IPS-18c (cell line): Measurements from ENCODE around the gene NKPD1.

Source experiments
- H3K4me3 ChIP-seq: 2 replicates; pipeline ENCODE4 v1.7.0; 2013; ENCODE audit warnings: low read depth, mild to moderate bottlenecking, low read length, moderate library complexity; ENCODE audit not compliant: insufficient read depth
- H3K9me3 ChIP-seq: one replicate; pipeline ENCODE4 v1.6.1; 2013; ENCODE audit warnings: mild to moderate bottlenecking, low read length, moderate library complexity; ENCODE audit not compliant: control insufficient read depth, insufficient read depth

The NKPD1 gene

DNA sequence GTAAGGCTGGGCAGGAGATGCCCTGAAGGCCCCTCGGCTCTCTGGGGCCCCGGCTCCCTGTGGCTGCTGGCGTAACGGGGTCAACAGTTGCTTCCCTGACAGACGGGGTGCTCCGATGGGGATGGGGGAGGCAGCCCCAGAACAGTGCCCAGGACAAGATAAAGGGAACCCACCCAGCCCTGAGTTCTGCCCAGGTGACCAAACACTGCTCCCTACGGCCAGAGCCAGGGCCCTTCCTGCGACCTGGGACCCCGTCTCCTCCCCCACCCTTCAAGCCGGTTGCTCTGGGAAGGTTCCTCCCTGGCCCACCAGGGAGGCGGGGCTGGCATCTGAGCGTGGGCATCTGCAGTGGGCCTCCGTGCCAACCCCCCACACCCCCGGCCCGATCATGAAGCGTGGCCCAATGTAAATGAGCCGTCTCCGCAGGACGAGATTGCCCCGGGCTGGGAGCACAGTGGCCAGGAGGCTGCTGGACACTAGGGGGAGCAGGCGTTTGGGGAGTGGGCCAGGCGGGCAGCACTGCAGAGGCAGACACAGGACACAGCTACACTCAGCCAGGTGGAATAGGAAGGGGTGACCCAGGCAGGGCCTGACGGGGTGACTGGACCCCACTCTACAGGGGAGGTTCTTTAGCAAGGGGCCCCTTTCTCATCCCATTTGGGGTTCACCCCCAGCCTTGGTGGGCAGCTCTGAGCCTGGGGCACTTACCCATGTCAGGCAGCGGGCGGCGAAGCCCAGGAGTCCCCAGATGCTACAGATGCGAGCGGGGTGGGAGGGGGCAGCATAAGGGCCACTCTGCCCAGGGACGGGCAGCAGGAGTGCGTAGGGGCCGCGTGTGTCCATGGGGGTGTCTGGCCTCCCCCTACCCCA, 1.2 kb upstream of the NKPD1 start:
- H3K4me3 ChIP-seq, result no peak overlapping the region; the same call in 1 of the 2 replicates
- H3K9me3 ChIP-seq, result no peaks in the 10 kb centered on the region

DNA sequence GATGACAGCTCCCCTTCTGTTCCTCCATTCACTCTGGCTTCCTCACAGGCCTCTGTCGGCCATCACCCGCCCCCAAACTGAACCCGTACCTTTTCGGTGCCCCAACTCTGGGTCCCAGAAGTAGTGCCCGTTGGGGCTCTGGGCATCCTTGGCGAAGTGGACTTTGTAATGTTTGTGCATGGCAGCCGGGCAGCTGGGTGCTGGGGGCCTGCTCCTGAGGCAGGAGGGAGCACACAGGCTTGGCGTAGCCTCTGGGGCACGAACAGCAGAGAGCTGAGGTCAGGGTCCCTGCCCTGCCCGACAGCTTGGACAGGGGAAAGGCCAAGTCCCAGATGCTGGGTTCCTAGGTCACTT, 834 bp downstream of the NKPD1 start:
- no peak overlapping the region for H3K4me3 ChIP-seq
- no peaks in the 10 kb centered on the region for H3K9me3 ChIP-seq

DNA sequence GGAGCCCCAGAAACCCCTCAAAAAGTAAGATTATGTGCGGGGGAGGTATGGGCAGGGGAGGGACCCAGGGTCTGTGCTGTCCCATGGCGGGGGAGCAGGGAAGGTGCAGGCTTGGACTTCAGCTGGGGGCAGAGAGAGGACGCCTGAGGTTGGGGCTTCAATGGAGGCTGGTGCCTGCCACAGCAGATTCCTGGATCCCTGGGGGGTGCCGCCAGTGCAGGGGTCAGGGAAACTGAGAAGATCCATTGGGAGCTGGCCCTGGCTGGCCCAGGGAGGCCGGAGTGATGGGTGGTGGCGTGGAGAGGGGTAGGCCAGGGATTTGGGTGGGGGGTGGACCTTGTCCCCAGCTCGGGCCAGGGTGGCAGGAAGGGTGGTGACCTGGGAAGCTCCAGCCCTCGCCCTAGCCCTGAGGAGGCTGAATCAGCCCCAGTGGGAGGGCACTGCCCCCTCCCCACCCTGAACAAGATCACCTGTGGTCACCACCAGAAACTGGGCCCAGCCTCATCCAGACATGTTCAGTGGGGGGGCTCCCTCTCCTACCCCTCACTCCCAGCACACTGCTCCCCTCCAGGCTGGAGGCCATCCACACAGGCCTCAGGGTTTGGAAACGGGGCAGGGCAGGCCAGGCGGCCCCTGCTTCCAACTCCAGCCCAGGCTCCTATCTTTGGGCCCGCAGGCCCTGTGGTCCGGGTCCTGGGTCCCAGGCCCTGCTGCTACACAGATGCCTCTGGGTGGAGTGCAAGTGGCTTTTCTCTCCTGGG, 1.4 kb downstream of the NKPD1 start:
- H3K4me3 ChIP-seq, result no peak overlapping the region
- H3K9me3 ChIP-seq, result no peaks in the 10 kb centered on the region

DNA sequence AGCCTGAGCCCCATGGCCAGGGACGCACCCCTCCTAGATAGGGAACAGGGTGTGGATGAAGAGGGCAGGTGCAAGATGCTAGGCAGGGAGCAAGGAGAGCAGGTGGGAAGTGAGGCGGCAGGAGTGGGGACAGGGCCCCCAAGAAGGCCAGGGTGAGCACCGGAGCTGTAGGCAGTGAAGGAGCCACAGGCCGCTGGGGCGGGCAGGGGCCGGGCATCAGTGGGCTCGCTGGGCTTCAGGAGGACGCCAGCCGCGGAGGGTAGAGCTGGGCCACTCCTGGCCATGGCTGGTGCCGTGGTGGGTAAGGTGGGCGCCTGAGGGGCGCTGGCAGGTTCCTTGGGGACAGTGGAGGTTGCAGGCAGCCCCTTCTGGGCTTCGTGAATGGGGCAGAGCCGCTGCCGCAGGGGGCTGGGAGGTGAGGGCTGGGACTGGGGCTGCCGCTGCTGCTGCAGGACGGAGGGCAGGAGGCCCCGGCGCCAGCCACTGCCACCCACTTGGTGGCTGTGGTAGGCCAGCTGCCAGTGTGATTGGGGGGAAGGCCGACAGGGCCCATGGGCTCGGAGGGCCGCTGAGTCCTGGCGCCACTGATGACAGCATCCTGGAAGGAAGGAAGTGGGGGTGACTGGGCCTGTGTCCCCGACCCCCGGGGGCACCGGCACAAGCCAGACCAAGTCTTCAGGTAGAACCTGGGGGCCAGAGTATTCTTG, 2.1 kb downstream of the NKPD1 start:
- no peak overlapping the region for H3K4me3 ChIP-seq
- no peaks in the 10 kb centered on the region for H3K9me3 ChIP-seq

DNA sequence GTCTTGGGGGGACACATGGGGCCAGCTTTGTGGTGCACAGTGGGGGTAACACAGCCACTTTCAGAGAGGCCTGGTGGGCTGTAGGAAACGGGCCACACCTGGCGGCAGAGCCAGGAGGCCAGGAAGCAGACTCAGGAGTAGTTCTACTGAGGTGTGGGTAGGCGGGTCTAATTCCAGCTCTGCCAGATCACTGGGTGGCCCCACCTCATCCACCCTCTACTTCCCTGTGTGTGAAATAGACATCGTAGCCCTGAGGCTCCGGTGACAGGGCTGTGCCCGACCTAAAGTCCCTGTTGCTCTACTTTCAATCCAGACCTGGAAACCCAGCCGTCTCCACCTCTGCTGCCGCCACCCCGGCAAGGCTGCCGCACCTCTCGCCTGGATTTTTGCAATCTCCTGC, 4.0 kb downstream of the NKPD1 start:
- H3K4me3 ChIP-seq, result no peak overlapping the region
- H3K9me3 ChIP-seq, result no peaks in the 10 kb centered on the region

DNA sequence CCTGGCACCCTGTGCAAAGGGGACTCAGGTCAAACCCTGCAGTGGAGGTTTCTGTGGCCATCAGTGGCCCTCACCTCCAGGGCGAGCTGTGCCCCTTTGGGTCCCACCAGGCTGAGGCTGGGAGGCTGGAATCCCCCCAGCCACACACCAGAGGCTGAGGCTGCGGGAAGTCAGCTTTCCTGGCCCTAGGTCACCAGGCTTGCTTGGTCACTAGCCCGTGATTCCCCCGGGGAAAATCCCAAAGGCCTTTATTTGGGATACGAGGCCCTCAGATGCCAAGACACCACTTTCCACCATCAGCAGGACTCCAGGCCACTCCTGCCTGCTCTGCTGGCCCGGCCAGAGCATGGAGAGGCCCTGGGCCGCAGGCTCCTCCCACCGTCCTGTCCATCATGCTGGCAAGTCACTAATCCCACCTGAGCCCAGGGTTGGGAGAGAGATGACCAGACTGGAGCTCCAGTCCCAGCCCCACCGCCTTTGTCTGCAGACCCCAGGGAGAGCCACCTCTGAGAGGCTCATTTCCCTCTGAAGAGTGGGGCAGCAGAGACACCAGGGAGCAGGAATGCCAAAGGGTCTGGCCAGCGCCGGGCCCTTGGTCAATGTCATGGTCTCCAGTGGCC, 4.7 kb downstream of the NKPD1 start:
- Histone ChIP-seq H3K4me3 (no peak overlapping the region), H3K9me3 (no peaks in the 10 kb centered on the region)

DNA sequence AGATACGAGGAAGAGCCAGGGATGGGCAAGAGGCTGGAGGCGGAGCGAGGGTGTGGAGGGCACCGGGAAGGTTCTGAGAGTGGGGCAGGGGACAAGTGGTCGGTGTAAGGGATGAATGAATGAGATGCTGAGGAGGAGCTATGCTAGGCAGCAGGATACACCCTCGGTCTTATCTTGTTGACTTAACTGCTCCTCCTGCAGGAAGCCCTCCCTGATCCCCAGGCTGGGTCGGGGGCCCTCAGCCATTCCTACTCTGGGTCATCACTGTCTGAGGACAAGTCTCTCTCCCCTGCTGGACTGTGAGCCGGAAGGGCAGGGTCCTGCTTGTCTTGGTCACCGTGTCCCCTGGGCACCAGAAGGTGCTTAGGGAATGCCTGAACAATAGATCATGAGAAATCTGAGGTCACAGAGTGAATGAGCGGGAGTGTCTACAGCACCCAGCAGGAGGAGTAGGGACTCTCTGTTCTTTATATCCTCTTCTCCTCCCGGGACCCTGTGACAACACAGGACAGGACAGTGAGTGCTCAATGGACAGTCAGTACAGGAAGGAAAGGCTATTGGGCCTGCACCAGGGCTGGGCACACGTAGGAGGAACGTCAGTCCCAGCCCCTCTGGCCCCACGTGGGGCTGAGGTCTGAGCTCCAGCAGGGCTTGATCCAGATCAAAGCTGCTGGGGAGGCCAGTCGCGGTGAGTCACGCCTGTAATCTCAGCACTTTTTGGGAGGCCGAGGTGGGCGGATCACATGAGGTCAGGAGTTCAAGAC, 6.5 kb downstream of the NKPD1 start:
- H3K4me3 ChIP-seq, result peak overlapping the region; percentile 42
- H3K9me3 ChIP-seq, result no peaks in the 10 kb centered on the region

DNA sequence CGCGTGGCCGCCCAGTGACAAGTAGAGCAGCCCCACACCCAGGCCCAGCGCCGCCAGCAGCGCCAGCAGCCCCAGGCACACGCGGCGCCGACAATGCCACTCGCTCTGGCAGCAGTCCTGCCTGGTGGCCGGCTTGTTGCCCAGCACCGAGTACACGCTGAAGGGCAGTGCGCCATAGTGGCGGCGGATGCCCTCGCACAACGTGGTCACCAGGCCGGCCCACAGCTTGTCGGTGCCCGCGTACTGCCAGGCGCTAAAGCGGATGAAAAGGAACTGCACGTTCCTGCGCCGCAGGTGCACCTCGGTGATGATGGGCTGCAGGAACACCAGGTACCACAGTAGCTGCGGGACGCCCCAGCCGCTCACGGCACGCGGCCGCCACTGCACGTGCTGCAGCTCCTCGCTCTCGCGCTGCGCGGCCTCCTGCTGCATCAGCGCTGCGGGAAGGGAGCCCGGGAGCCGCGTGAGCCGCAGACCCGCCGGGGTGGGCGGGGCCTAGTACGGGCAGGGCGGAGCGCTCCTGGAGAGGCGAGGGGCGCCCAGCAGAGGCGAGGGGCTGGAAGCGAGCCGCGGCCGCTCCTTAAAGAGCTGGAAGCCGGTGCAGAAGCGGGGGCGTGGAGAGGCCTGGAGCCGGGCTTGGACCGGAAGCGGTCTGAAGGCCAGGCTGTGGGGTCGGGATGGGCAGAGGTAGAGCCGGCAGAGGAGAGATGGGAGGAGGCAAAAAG, 7.3 kb downstream of the NKPD1 start:
- Histone ChIP-seq H3K4me3 (peak overlapping the region; percentile 42), H3K9me3 (no peaks in the 10 kb centered on the region)

DNA sequence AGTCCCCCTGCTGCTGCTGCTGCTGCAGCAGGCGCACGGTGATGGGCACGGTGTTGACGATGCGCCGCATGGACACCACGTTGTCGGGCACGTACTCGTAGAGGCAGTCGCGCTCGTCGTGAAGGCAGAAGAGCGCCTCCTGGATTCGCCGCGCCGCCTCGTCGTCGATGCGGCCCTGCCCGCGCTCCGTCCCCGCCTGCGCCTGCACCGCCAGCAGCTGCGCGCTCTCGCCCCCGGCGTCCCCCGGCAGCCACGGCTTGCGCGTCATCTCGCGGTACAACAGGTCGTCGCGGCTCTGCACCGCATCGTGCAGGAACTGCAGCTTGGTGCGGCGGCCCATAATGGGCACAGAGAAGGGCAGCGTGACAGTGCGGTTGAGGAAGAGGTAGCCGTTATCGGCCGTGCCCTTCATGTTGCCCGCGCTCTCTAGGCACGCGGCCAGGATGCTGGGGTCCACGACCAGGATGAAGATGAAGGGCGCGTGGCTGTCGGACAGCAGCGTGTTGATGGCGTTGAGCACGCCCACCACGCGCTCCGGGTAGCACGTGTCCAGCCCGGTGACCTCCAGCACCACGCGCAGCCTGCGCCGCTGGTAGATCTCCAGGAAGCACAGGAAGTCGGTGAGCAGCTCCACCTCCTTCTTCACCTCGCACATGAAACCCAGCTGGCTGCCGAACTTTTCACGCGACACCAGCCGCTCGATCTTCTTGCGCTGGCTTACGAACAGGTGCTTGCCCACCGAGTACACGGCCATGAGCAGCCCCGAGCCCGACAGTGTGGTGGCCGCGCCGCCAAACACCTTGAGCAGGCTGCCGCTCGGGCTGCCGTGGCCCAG, 8.1 kb downstream of the NKPD1 start:
- no peaks in the 10 kb centered on the region for H3K9me3 ChIP-seq
- H3K4me3 ChIP-seq, result no peak overlapping the region

DNA sequence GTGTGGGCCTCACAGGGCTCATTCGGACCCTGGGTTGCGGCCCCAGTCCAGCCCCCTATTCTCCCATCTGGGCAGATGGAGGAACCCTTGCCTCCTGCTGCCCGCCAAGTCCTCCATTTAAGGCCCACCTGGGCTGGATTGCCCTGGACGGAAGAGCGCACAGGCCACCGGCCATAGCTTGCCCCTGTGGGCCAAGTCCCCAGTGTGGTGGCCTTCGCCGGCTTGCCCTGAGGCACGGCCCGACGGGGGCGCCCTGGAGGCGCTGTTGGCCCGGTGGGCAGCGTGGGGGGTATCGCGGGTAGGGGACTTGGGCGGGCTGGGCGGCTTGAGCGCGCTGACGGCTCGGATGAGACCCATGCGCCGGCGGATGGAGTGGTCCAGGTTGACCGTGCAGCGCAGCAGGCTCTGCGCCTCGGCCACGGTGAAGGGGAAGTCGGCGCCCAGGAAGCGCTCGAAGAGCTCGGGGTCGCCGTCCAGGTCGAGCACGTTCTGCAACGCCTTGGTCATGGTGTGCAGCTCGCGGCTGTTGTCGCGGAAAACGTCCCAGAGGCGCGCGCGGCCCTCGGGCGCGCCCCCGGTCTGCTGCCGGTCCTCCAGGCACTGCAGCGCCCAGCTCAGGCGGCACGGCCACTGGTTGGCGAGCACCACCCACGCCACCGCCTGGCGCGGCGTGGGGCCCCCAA, 8.8 kb downstream of the NKPD1 start:
- no peak overlapping the region for H3K4me3 ChIP-seq
- no peaks in the 10 kb centered on the region for H3K9me3 ChIP-seq

DNA sequence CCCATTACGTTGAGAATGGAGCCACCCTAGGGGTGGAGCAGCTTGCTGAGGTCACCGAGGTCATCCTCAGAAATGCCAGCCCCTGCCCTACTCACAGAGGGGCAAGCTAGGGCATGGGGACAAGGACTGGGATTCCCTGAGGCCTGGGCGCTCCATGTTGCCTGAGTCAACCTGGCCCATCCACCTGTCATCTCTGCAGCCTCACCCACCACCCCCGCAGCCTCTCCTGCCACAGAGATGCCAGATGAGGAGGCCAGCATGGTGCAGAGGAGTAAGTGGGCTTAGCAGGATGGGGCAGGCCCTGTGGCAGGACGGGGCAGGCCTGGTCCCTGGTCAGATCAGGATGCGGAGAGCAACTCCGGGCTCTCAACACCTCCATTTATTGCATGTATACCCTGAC, 9.5 kb downstream of the NKPD1 start:
- no peaks in the 10 kb centered on the region for H3K9me3 ChIP-seq

DNA sequence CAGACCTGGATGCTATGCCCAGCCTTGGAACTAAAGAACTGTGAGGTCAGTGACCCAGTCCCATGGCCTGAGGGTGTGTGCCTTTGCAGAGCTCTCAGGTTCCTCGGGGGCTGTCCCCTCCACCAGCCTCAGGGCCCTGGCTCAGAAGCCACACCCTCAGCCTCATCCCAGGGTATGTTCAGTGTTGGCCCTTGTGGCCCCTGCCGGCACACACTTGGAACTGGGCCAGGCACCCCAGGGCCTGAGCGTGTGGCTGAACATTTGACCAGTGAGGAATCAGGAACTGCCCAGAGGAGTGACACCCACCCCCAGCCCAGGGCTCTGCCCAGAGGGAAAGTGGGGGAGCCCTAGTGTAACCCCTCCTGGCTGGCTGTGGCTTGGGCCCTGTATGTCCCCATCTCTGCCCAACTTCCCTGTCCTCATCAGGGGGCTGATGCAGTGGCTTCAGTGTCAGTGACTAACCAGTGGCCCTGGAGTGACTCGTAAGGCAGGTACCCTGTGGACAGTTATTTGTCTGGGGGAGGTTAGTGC, 10.0 kb downstream of the NKPD1 start:
- no peak overlapping the region for H3K4me3 ChIP-seq
- H3K9me3 ChIP-seq, result no peaks in the 10 kb centered on the region

More for the DNA sequence above, 9.5 kb downstream of the NKPD1 start:
- H3K4me3 ChIP-seq, result no peak overlapping the region

DNA sequence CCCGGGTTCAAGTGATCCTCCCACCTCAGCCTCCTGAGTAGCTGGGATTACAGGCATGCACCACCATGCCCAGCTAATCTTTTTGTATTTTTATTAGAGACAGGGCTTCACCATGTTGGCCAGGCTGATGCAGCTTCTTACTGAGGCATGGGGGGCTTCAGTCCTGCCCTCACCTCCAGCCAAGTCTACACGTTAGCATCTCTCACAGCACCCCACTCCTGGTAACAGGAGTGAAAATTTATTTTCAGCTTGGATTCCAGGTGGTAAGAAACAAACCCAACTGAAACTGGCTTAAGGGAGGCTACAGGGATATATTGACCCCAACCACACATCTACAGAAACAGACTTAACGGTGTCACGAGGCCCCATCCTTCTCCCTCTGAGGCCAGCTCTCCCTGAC, 10.6 kb downstream of the NKPD1 start:
- no peaks in the 10 kb centered on the region for H3K9me3 ChIP-seq
- no peak overlapping the region for H3K4me3 ChIP-seq

DNA sequence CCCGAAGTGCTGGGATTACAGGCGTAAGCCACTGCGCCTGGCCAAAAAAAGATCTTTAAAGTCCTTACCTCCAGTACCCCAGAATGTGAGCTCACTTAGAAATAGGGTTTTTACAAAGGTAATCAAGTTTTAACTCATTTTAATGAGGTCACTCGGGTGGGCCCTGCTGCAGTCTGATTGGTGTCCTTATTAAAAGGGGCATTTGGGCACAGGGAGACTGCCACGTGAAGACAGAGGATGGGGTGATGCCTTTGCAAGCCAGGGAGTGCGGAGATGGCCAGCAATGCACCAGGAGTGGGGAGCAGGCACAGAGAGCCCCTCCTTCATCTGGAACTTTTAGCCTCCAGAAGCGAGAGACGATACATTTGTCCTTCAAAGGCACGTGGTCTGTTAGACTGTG, 11.7 kb downstream of the NKPD1 start:
- Histone ChIP-seq H3K4me3 (no peak overlapping the region), H3K9me3 (no peaks in the 10 kb centered on the region)
